ENCODE results near the gene LMBRD2. TPM values are rescaled to one million over a fixed set of nuclear protein-coding genes. Genes with fewer than 3 reads are reported as not detected.

The LMBRD2 gene
- total and polyA plus RNA-seq, 9 of the 15 experiments (the other 6 are each of a cell fraction or from before 2014, with no cell fraction given), result 2.1 to 24.2 (median 10.6) TPM

- TF ChIP-seq REST (IDR thresholded peaks at IDR 0.05; ENCODE audit: borderline replicate concordance) (no peak), REST (CRISPR knock-in tag; IDR thresholded peaks at IDR 0.05; ENCODE audit: low read depth) (no peak), FOSL1 (tag; conservative IDR thresholded peaks at IDR 0.05) (peak; percentile 47), ZMIZ1 (IDR thresholded peaks at IDR 0.05; ENCODE audit: low read depth in 2 of 2, low read length in 2 of 2) (no peak), DACH1 (IDR thresholded peaks at IDR 0.05; ENCODE audit: partially characterized antibody) (peak; percentile 19)
Measured at GRCh38 chr5:36200513-36200912, 48.8 kb upstream of the LMBRD2 start (continued).
